Activated naive CD4-positive, alpha-beta T cell treated with Interleukin-2 at 50 U/mL for 16 hours (primary cell): ENCODE data around the gene NACC1.

Experiments used
- DNase-seq: peaks from one replicate; pipeline ENCODE4 v3.0.0-alpha.2; 2020

Gene NACC1

GRCh38 chr19:13100841-13101589, 17.0 kb upstream of the NACC1 start:
- no peak for DNase-seq

GRCh38 chr19:13101590-13102415, 16.3 kb upstream of the NACC1 start:
- no peak for DNase-seq

GRCh38 chr19:13102416-13102665, 15.7 kb upstream of the NACC1 start:
- no peak for DNase-seq

GRCh38 chr19:13102666-13103580, 15.1 kb upstream of the NACC1 start, which contains the start of gene LYL1:
TSS of gene LYL1 (minus strand) at chr19:13102858. CDS start at chr19:13101171, 1,687 bp downstream.
- peak; percentile 40 for DNase-seq

- DNase-seq = no peak
These were observed 14.3 kb upstream of the NACC1 start for GRCh38 chr19:13103581-13104359.

GRCh38 chr19:13104360-13104847, 13.7 kb upstream of the NACC1 start:
- peak; percentile 73 for DNase-seq

- DNase-seq = peak; percentile 19
These were observed 13.0 kb upstream of the NACC1 start for GRCh38 chr19:13104848-13105711.

- DNase-seq = no peak
These were observed 8.5 kb upstream of the NACC1 start for GRCh38 chr19:13109361-13110098.

- DNase-seq = no peak
These were observed 7.9 kb upstream of the NACC1 start for GRCh38 chr19:13110099-13110610.

- DNase-seq = no peak
These were observed 5.5 kb upstream of the NACC1 start for GRCh38 chr19:13112555-13112954.

- no peak for DNase-seq
These were observed 2.2 kb upstream of the NACC1 start for GRCh38 chr19:13115936-13116281.

- peak; percentile 94 for DNase-seq
These were observed 1.5 kb upstream of the NACC1 start, which contains the start of gene TRMT1 for GRCh38 chr19:13116282-13117175. TSS of gene TRMT1 (minus strand) at chr19:13116740. CDS start at chr19:13116399, 341 bp downstream.

- no peak for DNase-seq
These were observed 790 bp upstream of the NACC1 start for GRCh38 chr19:13117176-13117771.

GRCh38 chr19:13118424-13119193, 545 bp downstream of the NACC1 start:
- peak; percentile 38 for DNase-seq

GRCh38 chr19:13119627-13120026, 1.6 kb downstream of the NACC1 start:
- no peak for DNase-seq

GRCh38 chr19:13120031-13120430, 2.0 kb downstream of the NACC1 start:
- no peak for DNase-seq

GRCh38 chr19:13120817-13121216, 2.8 kb downstream of the NACC1 start:
- no peak for DNase-seq
